OCI-LY7 (cell line): ENCODE data around the gene ASPHD2.

Experiments used
- EZH2phosphoT487 ChIP-seq: fragments of 200-600 bp; sonication (generic); IDR thresholded peaks from 2 replicates; pipeline ENCODE4 v1.6.1; 2018; ENCODE audit warnings: low read depth, borderline replicate concordance, mild to moderate bottlenecking, mixed run types, antibody characterized with exemption, low read length, moderate library complexity, mixed read lengths
- TF ChIP-seq, protein P1 (sequence below): fragments of 200-600 bp; sonication (generic); conservative IDR thresholded peaks from 2 replicates; pipeline ENCODE4 v1.5.1; 2014; ENCODE audit warnings: mild to moderate bottlenecking, antibody characterized with exemption, low read length, moderate library complexity, mixed read lengths

DNA sequence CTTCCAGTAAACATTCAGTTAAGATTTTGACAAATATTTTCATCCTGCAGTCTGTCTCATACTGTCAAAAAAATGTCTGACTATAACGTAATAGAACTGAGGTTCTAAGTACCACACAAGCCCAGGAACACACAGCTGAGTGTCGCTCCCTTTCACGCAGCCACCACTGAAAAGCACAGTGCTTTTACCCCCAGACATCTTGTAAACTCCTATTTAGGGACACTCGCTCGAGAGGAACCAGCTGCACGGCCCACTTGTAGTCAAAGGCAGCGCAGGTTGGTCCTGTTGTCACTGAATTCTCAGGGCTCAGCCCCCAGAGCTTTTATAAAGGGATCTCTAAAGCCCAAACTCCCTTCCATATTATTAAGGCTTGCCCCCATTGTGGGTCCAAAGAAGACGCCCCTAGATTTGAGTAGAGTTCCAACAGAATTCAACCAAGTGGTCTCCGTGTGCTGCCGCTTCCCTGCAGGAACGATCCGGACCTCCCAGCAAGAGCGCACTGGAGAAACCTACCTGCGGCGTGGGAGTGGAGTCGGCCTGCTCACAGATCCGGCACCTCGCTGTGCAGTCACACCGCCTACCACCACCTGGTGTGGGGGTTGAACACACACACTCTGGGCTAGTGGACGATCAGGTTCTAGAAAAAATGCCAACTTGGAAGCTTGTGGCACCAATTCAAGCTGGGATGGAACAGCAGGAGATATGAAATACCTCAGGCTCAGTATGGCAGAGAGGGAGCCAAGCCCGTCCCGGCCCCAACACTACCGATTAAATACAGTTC lies 23.4 kb downstream of the ASPHD2 start:
- TF ChIP-seq EZH2phosphoT487, result no peak
- TF ChIP-seq, protein P1, sequence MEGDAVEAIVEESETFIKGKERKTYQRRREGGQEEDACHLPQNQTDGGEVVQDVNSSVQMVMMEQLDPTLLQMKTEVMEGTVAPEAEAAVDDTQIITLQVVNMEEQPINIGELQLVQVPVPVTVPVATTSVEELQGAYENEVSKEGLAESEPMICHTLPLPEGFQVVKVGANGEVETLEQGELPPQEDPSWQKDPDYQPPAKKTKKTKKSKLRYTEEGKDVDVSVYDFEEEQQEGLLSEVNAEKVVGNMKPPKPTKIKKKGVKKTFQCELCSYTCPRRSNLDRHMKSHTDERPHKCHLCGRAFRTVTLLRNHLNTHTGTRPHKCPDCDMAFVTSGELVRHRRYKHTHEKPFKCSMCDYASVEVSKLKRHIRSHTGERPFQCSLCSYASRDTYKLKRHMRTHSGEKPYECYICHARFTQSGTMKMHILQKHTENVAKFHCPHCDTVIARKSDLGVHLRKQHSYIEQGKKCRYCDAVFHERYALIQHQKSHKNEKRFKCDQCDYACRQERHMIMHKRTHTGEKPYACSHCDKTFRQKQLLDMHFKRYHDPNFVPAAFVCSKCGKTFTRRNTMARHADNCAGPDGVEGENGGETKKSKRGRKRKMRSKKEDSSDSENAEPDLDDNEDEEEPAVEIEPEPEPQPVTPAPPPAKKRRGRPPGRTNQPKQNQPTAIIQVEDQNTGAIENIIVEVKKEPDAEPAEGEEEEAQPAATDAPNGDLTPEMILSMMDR, result no peak
